Nephron progenitor cell (in vitro differentiated cells): ENCODE measurements around the gene STX5.

Experiments
- DNase-seq: peaks from one replicate; pipeline ENCODE4 v3.0.0; 2021
- H3K27ac Mint-ChIP-seq: 2 replicates; pipeline ENCODE4 v1.8.0; 2021; ENCODE audit warnings: mild to moderate bottlenecking, moderate library complexity, mixed read lengths
- H3K27me3 Mint-ChIP-seq: 2 replicates; pipeline ENCODE4 v1.8.0; 2021; ENCODE audit warnings: mild to moderate bottlenecking, low read depth, mixed read lengths; ENCODE audit not compliant: poor library complexity
- H3K36me3 Mint-ChIP-seq: 2 replicates; pipeline ENCODE4 v1.8.0; 2021; ENCODE audit warnings: low read depth, mixed read lengths
- H3K4me1 Mint-ChIP-seq: 2 replicates; pipeline ENCODE4 v1.8.0; 2021; ENCODE audit warnings: mixed read lengths
- H3K4me3 Mint-ChIP-seq: 2 replicates; pipeline ENCODE4 v1.8.0; 2021; ENCODE audit warnings: mild to moderate bottlenecking, moderate library complexity, mixed read lengths
- H3K9me3 Mint-ChIP-seq: 2 replicates; pipeline ENCODE4 v1.8.0; 2021; ENCODE audit warnings: mild to moderate bottlenecking, moderate library complexity, mixed read lengths
- CTCF ChIP-seq: fragments of 200-600 bp; sonication (generic); IDR thresholded peaks from 2 replicates; pipeline ENCODE4 v1.5.0; 2021; ENCODE audit warnings: antibody characterized with exemption

Gene STX5

DNA sequence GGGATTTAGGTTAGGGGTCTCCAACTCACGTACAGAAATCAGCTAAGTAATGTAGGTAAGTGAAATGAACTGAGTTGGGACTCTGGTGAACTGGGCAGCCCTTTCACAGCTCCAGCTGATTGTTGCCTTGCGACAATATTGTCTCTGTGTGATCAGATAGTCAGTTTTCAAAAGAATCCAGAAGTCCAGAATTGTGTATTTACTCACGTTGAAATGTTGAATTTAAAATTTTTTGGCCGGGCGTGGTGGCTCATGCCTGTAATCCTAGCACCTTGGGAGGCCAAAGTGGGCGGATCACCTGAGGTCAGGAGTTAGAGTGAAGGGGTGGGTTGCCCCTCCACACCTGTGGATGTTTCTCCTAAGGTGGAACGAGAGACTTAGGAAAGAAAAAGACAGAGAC, 26.4 kb upstream of the STX5 start:
- Mint-ChIP-seq H3K9me3 (no peaks in the 10 kb centered on the region), H3K27me3 (no peaks in the 10 kb centered on the region), H3K36me3 (peaks cover 33% of the 10 kb centered on the region), H3K27ac (peak overlapping the region; percentile 89), H3K4me1 (peaks cover 81% of the 10 kb centered on the region), H3K4me3 (peak overlapping the region; percentile 100)
- no peak for DNase-seq
- TF ChIP-seq CTCF, result no peak

DNA sequence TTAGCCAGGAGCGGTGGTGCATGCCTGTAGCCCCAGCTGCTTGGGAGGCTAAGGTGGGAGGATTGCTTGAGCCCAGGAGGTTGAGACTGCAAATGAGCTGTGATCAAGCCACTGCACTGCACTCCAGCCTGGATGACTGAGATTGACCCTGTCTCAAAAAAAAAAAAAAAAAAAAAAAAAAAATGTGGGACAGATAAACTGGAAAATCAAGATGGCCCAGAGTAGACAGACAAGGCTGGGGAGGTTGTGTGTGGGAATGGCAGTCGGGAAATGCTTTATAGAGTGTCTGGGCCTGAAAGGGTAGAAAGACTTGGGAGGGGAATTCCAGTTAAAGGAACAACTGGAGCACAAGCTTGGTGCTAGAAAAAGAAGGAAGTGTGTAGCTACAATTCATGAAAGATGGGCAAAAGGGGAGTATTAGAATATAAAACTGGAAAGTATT, 25.7 kb upstream of the STX5 start:
- H3K27me3 Mint-ChIP-seq, result no peaks in the 10 kb centered on the region
- no peak for TF ChIP-seq CTCF

DNA sequence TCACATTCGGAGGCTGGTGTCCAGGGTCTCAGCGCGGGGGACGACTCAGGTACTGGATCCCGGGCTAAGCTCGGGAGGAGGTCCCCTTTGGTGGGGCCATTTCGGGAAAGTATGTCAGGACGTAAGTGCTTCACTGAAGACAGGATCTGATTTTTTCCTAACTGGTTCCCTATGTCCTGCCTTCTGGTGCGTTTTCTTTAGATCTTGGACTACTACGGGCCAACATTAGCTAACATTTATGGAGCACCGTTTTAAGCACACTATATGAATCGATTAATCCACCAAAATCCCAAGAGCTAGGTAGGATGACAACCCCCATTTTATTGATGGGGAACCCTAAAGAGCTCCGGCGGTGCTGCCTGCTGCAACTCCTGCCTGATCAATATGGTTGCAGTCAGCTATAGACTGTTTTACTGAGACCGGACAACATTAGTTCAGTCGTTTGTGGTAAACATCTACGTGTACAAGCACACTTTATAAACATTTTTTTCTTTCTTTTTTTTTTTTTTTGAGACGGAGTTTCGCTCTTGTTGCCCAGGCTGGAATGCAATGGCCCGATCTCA, 24.6 kb upstream of the STX5 start:
- DNase-seq, result no peak
- Mint-ChIP-seq H3K27ac (peak overlapping the region; percentile 98), H3K4me1 (peaks cover 83% of the 10 kb centered on the region), H3K36me3 (peaks cover 50% of the 10 kb centered on the region), H3K9me3 (no peaks in the 10 kb centered on the region), H3K4me3 (peak overlapping the region; percentile 100), H3K27me3 (no peaks in the 10 kb centered on the region)
- TF ChIP-seq CTCF, result no peak

More for the DNA sequence above, 25.7 kb upstream of the STX5 start:
- peak overlapping the region; percentile 39 for H3K27ac Mint-ChIP-seq
- no peaks in the 10 kb centered on the region for H3K9me3 Mint-ChIP-seq
- DNase-seq, result no peak
- peak overlapping the region; percentile 100 for H3K4me3 Mint-ChIP-seq
- H3K4me1 Mint-ChIP-seq, result peaks cover 83% of the 10 kb centered on the region
- peaks cover 39% of the 10 kb centered on the region for H3K36me3 Mint-ChIP-seq

GRCh38 chr11:62855571-62856332, 23.9 kb upstream of the STX5 start:
- Mint-ChIP-seq H3K4me3 (peak overlapping the region; percentile 100), H3K4me1 (peaks cover 78% of the 10 kb centered on the region), H3K27ac (peak overlapping the region; percentile 98), H3K27me3 (no peaks in the 10 kb centered on the region), H3K9me3 (no peaks in the 10 kb centered on the region), H3K36me3 (peaks cover 50% of the 10 kb centered on the region)
- peak; percentile 98 for DNase-seq
- no peak for TF ChIP-seq CTCF

DNA sequence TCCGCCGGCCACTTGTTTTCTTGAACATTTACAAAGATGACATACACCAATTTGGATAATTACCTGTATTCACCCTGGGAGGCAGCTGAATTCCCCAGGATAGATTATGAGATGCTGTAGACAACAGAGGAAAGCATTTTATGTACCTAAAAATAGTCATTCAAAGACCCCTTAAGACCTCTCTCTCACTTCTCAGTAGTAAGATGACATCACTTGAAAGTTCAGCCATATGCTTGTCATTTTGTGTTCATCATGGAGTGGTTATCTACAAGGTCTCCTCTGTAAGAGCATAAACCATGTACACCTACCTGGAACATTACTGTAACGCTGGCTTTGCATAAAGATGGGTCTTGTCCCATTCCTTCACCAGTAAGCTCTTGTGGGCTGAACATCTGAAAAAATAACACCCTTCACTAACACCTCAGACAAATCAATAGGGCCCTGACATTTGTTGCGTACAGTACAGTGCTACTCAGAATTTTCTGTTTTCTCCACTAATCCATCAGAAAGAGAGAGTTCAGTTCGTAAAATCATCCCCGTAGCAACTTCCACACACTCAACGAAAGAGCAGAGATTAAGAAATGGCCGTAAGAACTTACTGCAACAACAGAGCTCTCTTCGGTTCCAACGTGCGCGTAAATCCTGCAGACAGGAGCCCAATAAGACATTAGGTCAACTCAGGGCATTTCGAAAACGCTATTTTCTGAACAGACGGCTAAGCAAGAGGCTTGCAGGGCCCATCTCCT, 23.1 kb upstream of the STX5 start:
- Mint-ChIP-seq H3K27me3 (no peaks in the 10 kb centered on the region), H3K4me1 (peaks cover 70% of the 10 kb centered on the region), H3K4me3 (peak overlapping the region; percentile 100), H3K27ac (peak overlapping the region; percentile 98), H3K9me3 (no peaks in the 10 kb centered on the region), H3K36me3 (peaks cover 50% of the 10 kb centered on the region)
- DNase-seq, result no peak
- no peak for TF ChIP-seq CTCF
